SK-N-SH treated with all-trans-retinoic acid at 6 μM for 48 hours (cell line): Measurements from ENCODE around the gene MTPN.

Experiments
- ATAC-seq: fragments of 200-7000 bp; cut with Tn5 transposase; 3 replicates; pipeline ENCODE4 v1.9.1; 2020; ENCODE audit warnings: mild to moderate bottlenecking, moderate library complexity
- ARNTL ChIP-seq: fragments of 450-650 bp; formaldehyde crosslinking; IDR thresholded peaks from 2 replicates; pipeline ENCODE4 v1.5.0; 2020; ENCODE audit warnings: low read depth, mild to moderate bottlenecking, moderate library complexity, borderline replicate concordance
- CSDC2 ChIP-seq: fragments of 250-450 bp; sonication (Bioruptor Pico); IDR thresholded peaks from 2 replicates; pipeline ENCODE4 v1.5.0; 2020; ENCODE audit warnings: mild to moderate bottlenecking, moderate library complexity
- GLIS3 ChIP-seq: fragments of 250-450 bp; sonication (Bioruptor Pico); IDR thresholded peaks from 2 replicates; pipeline ENCODE4 v1.5.0; 2020; ENCODE audit warnings: mild to moderate bottlenecking, moderate library complexity
- OSR1 ChIP-seq: fragments of 250-450 bp; sonication (Bioruptor Pico); IDR thresholded peaks from 2 replicates; pipeline ENCODE4 v1.8.0; 2022; ENCODE audit warnings: moderate library complexity, mild to moderate bottlenecking, inconsistent platforms
- PATZ1 ChIP-seq: fragments of 250-450 bp; sonication (Bioruptor Pico); IDR thresholded peaks from 2 replicates; pipeline ENCODE4 v1.8.0; 2020; ENCODE audit warnings: mild to moderate bottlenecking, moderate library complexity, borderline replicate concordance
- POU6F1 ChIP-seq: fragments of 250-450 bp; sonication (Bioruptor Pico); IDR thresholded peaks from 2 replicates; pipeline ENCODE4 v1.8.0; 2021; ENCODE audit warnings: low read depth, mild to moderate bottlenecking, moderate library complexity, borderline replicate concordance
- PPARA ChIP-seq: fragments of 250-450 bp; sonication (Bioruptor Pico); IDR thresholded peaks from 2 replicates; pipeline ENCODE4 v1.5.0; 2020; ENCODE audit warnings: mild to moderate bottlenecking, borderline replicate concordance
- RARB ChIP-seq: fragments of 250-450 bp; sonication (Bioruptor Pico); IDR thresholded peaks from 2 replicates; pipeline ENCODE4 v1.8.0; 2021; ENCODE audit warnings: mild to moderate bottlenecking, moderate library complexity
- SNAI2 ChIP-seq: fragments of 250-450 bp; sonication (Bioruptor Pico); IDR thresholded peaks from 2 replicates; pipeline ENCODE4 v1.5.0; 2020; ENCODE audit warnings: mild to moderate bottlenecking, moderate library complexity
- TCF4 ChIP-seq: fragments of 250-450 bp; sonication (Bioruptor Pico); IDR thresholded peaks from 2 replicates; pipeline ENCODE4 v1.8.0; 2021; ENCODE audit warnings: mild to moderate bottlenecking, moderate library complexity, borderline replicate concordance
- ZC3H10 ChIP-seq: fragments of 250-450 bp; sonication (Bioruptor Pico); IDR thresholded peaks from 2 replicates; pipeline ENCODE4 v1.5.1; 2021; ENCODE audit warnings: mild to moderate bottlenecking, moderate library complexity
- ZFP3 ChIP-seq: fragments of 250-450 bp; sonication (Bioruptor Pico); IDR thresholded peaks from 2 replicates; pipeline ENCODE4 v1.5.0; 2020; ENCODE audit warnings: mild to moderate bottlenecking, moderate library complexity
- ZFP30 ChIP-seq: fragments of 450-650 bp; formaldehyde crosslinking; IDR thresholded peaks from 2 replicates; pipeline ENCODE4 v1.5.0; 2022; ENCODE audit warnings: mild to moderate bottlenecking, moderate library complexity
- ZNF565 ChIP-seq: fragments of 450-650 bp; formaldehyde crosslinking; conservative IDR thresholded peaks from 2 replicates; pipeline ENCODE4 v1.5.0; 2020; ENCODE audit warnings: low read depth, mild to moderate bottlenecking, moderate library complexity
- ZNF70 ChIP-seq: fragments of 450-650 bp; formaldehyde crosslinking; IDR thresholded peaks from 2 replicates; pipeline ENCODE4 v1.5.0; 2020; ENCODE audit warnings: mild to moderate bottlenecking, moderate library complexity
- ZNF8 ChIP-seq: fragments of 450-650 bp; formaldehyde crosslinking; IDR thresholded peaks from 2 replicates; pipeline ENCODE4 v1.5.0; 2020; ENCODE audit warnings: mild to moderate bottlenecking, moderate library complexity
- TF ChIP-seq, protein P1 (sequence below): fragments of 250-450 bp; sonication (Bioruptor Pico); IDR thresholded peaks from 2 replicates; pipeline ENCODE4 v1.5.1; 2020; ENCODE audit warnings: low read depth, mild to moderate bottlenecking, moderate library complexity
- TF ChIP-seq, protein P2 (sequence below): fragments of 250-450 bp; sonication (Bioruptor Pico); IDR thresholded peaks from 2 replicates; pipeline ENCODE4 v1.5.0; 2020; ENCODE audit warnings: mild to moderate bottlenecking, moderate library complexity

MTPN gene

GRCh38 chr7:136012238-136012637 lies 35.1 kb upstream of the MTPN start (continued):
- TF ChIP-seq, protein P1, sequence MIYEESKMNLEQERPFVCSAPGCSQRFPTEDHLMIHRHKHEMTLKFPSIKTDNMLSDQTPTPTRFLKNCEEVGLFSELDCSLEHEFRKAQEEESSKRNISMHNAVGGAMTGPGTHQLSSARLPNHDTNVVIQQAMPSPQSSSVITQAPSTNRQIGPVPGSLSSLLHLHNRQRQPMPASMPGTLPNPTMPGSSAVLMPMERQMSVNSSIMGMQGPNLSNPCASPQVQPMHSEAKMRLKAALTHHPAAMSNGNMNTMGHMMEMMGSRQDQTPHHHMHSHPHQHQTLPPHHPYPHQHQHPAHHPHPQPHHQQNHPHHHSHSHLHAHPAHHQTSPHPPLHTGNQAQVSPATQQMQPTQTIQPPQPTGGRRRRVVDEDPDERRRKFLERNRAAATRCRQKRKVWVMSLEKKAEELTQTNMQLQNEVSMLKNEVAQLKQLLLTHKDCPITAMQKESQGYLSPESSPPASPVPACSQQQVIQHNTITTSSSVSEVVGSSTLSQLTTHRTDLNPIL (CRISPR knock-in tag): no peak
- TF ChIP-seq ZFP3 (CRISPR knock-in tag): no peak

- TF ChIP-seq ZNF565: no peak
- no peak for TF ChIP-seq PPARA (CRISPR knock-in tag)
- peak; percentile 87 for ATAC-seq
Observed at GRCh38 chr7:136009488-136010079, 32.4 kb upstream of the MTPN start.

- no peak for TF ChIP-seq POU6F1 (CRISPR knock-in tag)
- no peak for TF ChIP-seq OSR1 (CRISPR knock-in tag)
- TF ChIP-seq ZC3H10 (CRISPR knock-in tag): no peak
- TF ChIP-seq RARB: no peak
- TF ChIP-seq, protein P2, sequence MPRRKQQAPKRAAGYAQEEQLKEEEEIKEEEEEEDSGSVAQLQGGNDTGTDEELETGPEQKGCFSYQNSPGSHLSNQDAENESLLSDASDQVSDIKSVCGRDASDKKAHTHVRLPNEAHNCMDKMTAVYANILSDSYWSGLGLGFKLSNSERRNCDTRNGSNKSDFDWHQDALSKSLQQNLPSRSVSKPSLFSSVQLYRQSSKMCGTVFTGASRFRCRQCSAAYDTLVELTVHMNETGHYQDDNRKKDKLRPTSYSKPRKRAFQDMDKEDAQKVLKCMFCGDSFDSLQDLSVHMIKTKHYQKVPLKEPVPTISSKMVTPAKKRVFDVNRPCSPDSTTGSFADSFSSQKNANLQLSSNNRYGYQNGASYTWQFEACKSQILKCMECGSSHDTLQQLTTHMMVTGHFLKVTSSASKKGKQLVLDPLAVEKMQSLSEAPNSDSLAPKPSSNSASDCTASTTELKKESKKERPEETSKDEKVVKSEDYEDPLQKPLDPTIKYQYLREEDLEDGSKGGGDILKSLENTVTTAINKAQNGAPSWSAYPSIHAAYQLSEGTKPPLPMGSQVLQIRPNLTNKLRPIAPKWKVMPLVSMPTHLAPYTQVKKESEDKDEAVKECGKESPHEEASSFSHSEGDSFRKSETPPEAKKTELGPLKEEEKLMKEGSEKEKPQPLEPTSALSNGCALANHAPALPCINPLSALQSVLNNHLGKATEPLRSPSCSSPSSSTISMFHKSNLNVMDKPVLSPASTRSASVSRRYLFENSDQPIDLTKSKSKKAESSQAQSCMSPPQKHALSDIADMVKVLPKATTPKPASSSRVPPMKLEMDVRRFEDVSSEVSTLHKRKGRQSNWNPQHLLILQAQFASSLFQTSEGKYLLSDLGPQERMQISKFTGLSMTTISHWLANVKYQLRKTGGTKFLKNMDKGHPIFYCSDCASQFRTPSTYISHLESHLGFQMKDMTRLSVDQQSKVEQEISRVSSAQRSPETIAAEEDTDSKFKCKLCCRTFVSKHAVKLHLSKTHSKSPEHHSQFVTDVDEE (CRISPR knock-in tag): no peak
- no peak for TF ChIP-seq ZNF70
- TF ChIP-seq CSDC2 (CRISPR knock-in tag): no peak
- TF ChIP-seq ZFP30: no peak
- no peak for TF ChIP-seq ZFP3 (CRISPR knock-in tag)
- no peak for ATAC-seq
Observed at GRCh38 chr7:136006208-136006607, 29.0 kb upstream of the MTPN start.

GRCh38 chr7:136004083-136004482 lies 26.9 kb upstream of the MTPN start:
- no peak for TF ChIP-seq GLIS3 (CRISPR knock-in tag)
- TF ChIP-seq POU6F1 (CRISPR knock-in tag): no peak
- TF ChIP-seq ARNTL (CRISPR knock-in tag): no peak
- TF ChIP-seq ZFP3 (CRISPR knock-in tag): no peak
- TF ChIP-seq, protein P1 (CRISPR knock-in tag): no peak
- no peak for TF ChIP-seq ZC3H10 (CRISPR knock-in tag)
- TF ChIP-seq ZFP30: no peak
- TF ChIP-seq OSR1 (CRISPR knock-in tag): no peak
- TF ChIP-seq SNAI2 (CRISPR knock-in tag): no peak
- TF ChIP-seq TCF4 (CRISPR knock-in tag): no peak
- TF ChIP-seq ZNF8: no peak
- TF ChIP-seq PATZ1: no peak
- TF ChIP-seq CSDC2 (CRISPR knock-in tag): no peak
- TF ChIP-seq ZNF565: no peak
- TF ChIP-seq, all 23 proteins: peak for 0
- ATAC-seq: no peak
